Measurements from ENCODE around the gene GLP2R.
"Not testable (repeated sequence)": the region's sequence is repeated elsewhere in the genome, so short reads cannot be mapped to it uniquely, and the experiment has no call there.

Gene GLP2R

DNA sequence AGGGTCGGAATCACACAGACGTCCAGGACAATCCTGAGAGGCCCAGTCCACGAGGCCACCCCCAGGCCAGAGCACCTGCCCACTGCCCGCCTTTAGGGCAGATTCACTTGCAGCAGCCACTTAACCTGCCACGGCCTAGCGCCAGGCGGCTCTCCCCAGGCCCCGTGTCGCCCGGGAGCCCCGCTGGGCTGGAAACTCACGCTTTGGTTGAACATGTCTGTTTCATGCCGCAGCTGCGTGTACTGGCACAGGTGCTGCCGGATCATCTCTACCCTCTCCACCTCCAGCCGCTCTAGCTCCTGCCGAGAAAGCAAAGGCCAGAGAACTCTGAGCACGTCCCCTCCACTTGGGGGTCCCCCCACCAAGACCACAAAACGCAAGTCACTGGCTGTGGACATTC is 92.1 kb downstream of the GLP2R start:
- Histone ChIP-seq H3K36me3 (ENCODE audit: control insufficient read depth, insufficient read depth, low read length) (no peaks in the 10 kb centered on the region), H3K4me3 (ENCODE audit: insufficient read depth, low read depth, low read length, poor library complexity, severe bottlenecking) (no peak overlapping the region), H3K4me1 (ENCODE audit: control insufficient read depth, insufficient read depth, low read length, poor library complexity, severe bottlenecking) (no peaks in the 10 kb centered on the region), H3K27me3 (replicated peaks; ENCODE audit: control insufficient read depth, insufficient read depth, low read length, poor library complexity, severe bottlenecking) (no peaks in the 10 kb centered on the region), H3K27ac (ENCODE audit: insufficient read depth, low read length, poor library complexity, severe bottlenecking) (no peak overlapping the region), H3K9me3 (ENCODE audit: control insufficient read depth, low read length) (no peaks in the 10 kb centered on the region)
- no peak for DNase-seq

DNA sequence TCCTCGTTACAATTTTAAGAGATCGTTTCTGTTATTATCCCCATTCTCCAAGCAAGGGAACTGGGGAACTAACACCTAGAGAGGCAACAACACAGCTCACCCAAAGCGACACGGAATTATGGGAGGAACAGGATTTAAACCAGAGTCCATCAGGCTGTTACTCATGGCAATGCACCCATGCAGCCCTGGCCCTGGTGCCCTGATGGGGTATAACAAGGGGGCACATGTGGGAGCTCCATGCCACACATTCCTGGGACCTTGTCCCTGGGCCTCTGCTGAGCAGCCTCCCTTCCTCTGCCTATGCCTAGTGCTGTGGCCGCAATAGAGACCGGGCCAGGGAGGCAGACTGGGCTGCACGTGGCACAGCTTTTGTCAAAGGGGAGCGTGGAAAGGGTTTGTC is 92.6 kb downstream of the GLP2R start:
- no peak overlapping the region for H3K27ac ChIP-seq (ENCODE audit: insufficient read depth, low read length, poor library complexity, severe bottlenecking)
- no peaks in the 10 kb centered on the region for H3K4me1 ChIP-seq (ENCODE audit: control insufficient read depth, insufficient read depth, low read length, poor library complexity, severe bottlenecking)
- DNase-seq, result no peak
- H3K36me3 ChIP-seq (ENCODE audit: control insufficient read depth, insufficient read depth, low read length), result no peaks in the 10 kb centered on the region
- no peaks in the 10 kb centered on the region for H3K27me3 ChIP-seq (replicated peaks; ENCODE audit: control insufficient read depth, insufficient read depth, low read length, poor library complexity, severe bottlenecking)
- H3K4me3 ChIP-seq (ENCODE audit: insufficient read depth, low read depth, low read length, poor library complexity, severe bottlenecking), result no peak overlapping the region
- H3K9me3 ChIP-seq (ENCODE audit: control insufficient read depth, low read length), result no peaks in the 10 kb centered on the region

DNA sequence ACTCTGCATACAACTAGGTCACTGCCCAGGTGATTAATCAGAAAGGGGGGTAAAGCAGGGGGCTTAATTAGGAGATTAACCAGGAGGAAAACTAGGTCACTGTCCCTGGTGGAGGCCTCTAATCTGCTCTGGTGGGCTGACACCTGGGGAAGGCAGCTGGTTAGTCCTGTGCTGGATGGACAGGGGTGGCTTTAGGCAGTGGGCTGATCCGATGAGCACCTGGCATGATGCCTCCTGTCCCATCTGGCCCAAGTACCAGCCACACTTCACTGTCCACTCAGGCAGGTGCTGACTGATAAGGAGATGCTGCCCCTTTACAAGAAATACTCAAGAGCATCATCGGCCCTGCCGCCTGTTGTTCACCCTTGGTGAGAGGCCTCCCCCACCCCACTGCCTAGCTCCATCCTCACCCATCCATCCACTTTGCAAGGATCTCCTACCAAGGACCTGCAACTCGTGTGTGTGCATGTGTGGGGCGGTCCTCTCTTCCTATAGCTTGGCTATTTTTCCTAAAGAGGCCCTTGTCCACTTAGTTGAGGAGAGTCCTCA is 93.2 kb downstream of the GLP2R start:
- no peaks in the 10 kb centered on the region for H3K9me3 ChIP-seq (ENCODE audit: control insufficient read depth, low read length)
- H3K4me1 ChIP-seq (ENCODE audit: control insufficient read depth, insufficient read depth, low read length, poor library complexity, severe bottlenecking), result no peaks in the 10 kb centered on the region
- no peaks in the 10 kb centered on the region for H3K36me3 ChIP-seq (ENCODE audit: control insufficient read depth, insufficient read depth, low read length)
- H3K27me3 ChIP-seq (replicated peaks; ENCODE audit: control insufficient read depth, insufficient read depth, low read length, poor library complexity, severe bottlenecking), result no peaks in the 10 kb centered on the region
- no peak overlapping the region for H3K27ac ChIP-seq (ENCODE audit: insufficient read depth, low read length, poor library complexity, severe bottlenecking)
- no peak for DNase-seq
- H3K4me3 ChIP-seq (ENCODE audit: insufficient read depth, low read depth, low read length, poor library complexity, severe bottlenecking), result no peak overlapping the region

DNA sequence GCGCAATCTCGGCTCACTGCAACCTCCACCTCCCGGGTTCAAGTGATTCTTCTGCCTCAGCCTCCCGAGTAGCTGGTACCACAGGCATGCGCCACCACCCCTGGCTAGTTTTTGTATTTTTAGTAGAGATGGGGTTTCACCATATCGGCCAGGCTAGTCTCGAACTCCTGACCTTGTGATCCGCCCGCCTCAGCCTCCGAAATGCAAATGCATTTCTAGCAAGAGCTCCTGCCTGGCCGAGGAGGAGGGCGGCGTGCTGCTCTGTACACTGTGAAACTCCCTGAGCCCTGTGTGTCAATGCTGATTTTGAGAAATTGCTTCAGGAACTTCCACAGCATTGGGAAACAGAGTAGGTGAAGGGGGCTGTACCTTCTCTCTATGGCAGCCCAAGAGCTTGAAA is 95.5 kb downstream of the GLP2R start:
- H3K4me1 ChIP-seq (ENCODE audit: control insufficient read depth, insufficient read depth, low read length, poor library complexity, severe bottlenecking); H3K27ac ChIP-seq (ENCODE audit: insufficient read depth, low read length, poor library complexity, severe bottlenecking); H3K4me3 ChIP-seq (ENCODE audit: insufficient read depth, low read depth, low read length, poor library complexity, severe bottlenecking); H3K36me3 ChIP-seq (ENCODE audit: control insufficient read depth, insufficient read depth, low read length); H3K27me3 ChIP-seq (replicated peaks; ENCODE audit: control insufficient read depth, insufficient read depth, low read length, poor library complexity, severe bottlenecking); DNase-seq; H3K9me3 ChIP-seq (ENCODE audit: control insufficient read depth, low read length): not testable (repeated sequence)

DNA sequence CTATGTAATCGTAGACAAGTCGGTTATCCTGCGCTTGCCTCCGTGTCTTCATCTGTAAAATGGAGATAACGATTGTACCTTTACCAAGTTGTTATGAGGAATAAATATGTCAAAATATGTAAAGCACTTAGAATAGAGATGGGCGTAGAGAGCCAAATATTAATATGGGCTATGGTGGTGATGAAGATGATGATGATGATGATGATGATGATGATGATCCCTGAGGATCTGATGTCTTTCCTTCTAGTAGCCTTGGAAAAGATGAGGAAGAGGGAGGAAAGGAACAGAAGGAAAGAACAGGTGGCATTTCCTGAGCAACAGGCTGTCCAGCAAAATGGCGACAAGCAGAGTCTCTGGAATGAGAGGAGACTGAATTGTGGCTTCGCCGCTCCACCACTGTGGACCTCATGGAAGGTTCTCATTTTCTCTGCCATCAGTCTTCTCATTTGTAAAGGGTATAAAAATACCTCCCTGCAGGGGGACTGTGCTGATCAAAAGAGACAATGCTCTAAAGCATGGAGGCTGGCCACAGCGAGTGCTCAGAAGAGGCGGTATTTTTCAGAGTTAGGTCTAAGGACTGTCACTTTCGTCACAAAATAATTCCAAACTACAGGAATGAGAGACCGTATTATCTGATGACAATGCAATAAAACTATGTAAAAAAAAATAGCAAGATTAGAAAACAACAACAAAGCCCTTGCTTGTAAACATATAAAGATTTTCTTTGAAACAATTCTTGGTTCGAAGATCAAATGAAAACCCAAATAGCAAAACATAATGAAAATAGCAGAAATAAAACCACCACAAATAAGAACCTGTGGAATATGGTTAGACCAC is 96.5 kb downstream of the GLP2R start:
- Histone ChIP-seq H3K36me3 (ENCODE audit: control insufficient read depth, insufficient read depth, low read length) (no peaks in the 10 kb centered on the region), H3K27me3 (replicated peaks; ENCODE audit: control insufficient read depth, insufficient read depth, low read length, poor library complexity, severe bottlenecking) (no peaks in the 10 kb centered on the region), H3K9me3 (ENCODE audit: control insufficient read depth, low read length) (no peaks in the 10 kb centered on the region), H3K4me1 (ENCODE audit: control insufficient read depth, insufficient read depth, low read length, poor library complexity, severe bottlenecking) (no peaks in the 10 kb centered on the region), H3K4me3 (ENCODE audit: insufficient read depth, low read depth, low read length, poor library complexity, severe bottlenecking) (no peak overlapping the region), H3K27ac (ENCODE audit: insufficient read depth, low read length, poor library complexity, severe bottlenecking) (no peak overlapping the region)
- no peak for DNase-seq

DNA sequence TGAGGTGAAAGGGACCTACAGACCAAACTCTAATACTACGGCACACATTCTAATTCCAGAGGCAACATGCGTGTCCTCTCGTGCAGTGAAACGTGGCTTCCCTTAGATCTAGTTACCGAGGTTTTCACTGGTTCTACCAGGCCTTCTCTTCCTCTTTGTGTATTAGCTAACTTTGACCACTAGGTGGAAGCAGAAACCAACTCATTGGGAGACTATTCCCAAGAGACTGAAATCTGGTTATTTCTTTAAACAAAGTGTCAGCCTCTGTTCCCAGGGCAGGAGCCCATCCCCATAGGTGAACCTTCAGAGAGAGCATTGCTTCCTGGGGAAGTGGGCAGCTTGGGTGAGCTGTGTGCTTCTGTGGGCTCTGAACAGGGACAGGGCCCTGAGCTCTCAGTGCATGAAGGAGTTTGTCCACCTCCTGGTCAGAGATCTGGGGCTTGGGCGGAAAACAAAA is 99.0 kb downstream of the GLP2R start:
- no peaks in the 10 kb centered on the region for H3K4me1 ChIP-seq (ENCODE audit: control insufficient read depth, insufficient read depth, low read length, poor library complexity, severe bottlenecking)
- no peaks in the 10 kb centered on the region for H3K27me3 ChIP-seq (replicated peaks; ENCODE audit: control insufficient read depth, insufficient read depth, low read length, poor library complexity, severe bottlenecking)
- H3K36me3 ChIP-seq (ENCODE audit: control insufficient read depth, insufficient read depth, low read length), result no peaks in the 10 kb centered on the region
- no peak for DNase-seq
- H3K9me3 ChIP-seq (ENCODE audit: control insufficient read depth, low read length), result no peaks in the 10 kb centered on the region
- no peak overlapping the region for H3K4me3 ChIP-seq (ENCODE audit: insufficient read depth, low read depth, low read length, poor library complexity, severe bottlenecking)
- H3K27ac ChIP-seq (ENCODE audit: insufficient read depth, low read length, poor library complexity, severe bottlenecking), result no peak overlapping the region

DNA sequence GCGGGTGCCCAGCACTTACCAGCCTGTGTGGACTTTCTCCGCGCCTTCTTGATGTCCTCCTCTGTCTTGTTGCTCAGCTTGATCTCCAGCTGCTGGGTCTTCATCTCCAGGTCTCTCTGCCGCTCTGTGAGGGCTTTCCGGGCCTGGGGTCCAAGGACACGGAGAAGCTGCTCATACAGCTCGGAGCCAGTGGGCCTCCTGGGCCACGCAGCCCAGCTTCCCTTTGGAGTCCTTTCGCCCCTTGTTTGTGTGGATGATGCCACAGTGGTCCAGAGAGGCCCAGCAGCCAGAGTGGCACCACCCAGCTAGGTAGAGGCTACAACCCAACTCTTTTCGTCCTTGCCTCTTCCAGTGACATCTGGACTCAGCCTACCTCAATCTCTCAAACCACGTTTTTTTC is 99.7 kb downstream of the GLP2R start:
- H3K27me3 ChIP-seq (replicated peaks; ENCODE audit: control insufficient read depth, insufficient read depth, low read length, poor library complexity, severe bottlenecking), result no peaks in the 10 kb centered on the region
- H3K36me3 ChIP-seq (ENCODE audit: control insufficient read depth, insufficient read depth, low read length), result no peaks in the 10 kb centered on the region
- H3K4me1 ChIP-seq (ENCODE audit: control insufficient read depth, insufficient read depth, low read length, poor library complexity, severe bottlenecking), result no peaks in the 10 kb centered on the region
- no peak for DNase-seq
- no peaks in the 10 kb centered on the region for H3K9me3 ChIP-seq (ENCODE audit: control insufficient read depth, low read length)
- no peak overlapping the region for H3K27ac ChIP-seq (ENCODE audit: insufficient read depth, low read length, poor library complexity, severe bottlenecking)
- H3K4me3 ChIP-seq (ENCODE audit: insufficient read depth, low read depth, low read length, poor library complexity, severe bottlenecking), result no peak overlapping the region

DNA sequence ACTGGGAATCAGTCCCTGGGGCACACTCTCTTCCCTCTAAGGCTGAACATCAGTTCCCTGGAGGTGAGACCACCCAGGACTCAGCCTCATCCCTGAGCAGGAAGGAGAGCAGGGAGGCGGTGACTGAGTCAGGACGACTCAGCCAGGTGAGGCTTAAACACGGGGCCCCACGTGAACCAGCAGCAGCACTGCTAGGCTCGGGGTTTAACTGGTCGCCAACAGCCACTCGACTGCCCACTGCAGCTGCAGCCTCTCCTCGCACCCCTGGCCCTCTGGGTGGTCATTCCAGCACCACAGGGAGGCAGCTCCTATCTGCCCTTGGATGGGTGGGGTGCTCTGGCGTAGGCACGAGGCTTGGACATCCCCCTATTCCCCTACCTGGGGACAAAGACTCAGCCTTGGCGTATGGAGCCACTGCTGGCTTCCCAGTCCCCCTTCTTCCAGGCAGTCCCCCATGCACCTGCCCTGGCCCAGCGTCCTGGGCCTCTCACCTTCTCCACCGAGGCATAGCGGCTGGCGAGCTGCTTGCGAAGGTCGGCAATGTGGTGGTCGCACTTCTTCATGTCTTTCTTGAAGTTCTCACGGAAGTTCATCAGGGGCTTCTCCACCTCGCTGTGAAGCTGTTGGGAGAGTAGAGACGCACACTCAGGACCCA is 100.6 kb downstream of the GLP2R start:
- no peak overlapping the region for H3K27ac ChIP-seq (ENCODE audit: insufficient read depth, low read length, poor library complexity, severe bottlenecking)
- H3K4me1 ChIP-seq (ENCODE audit: control insufficient read depth, insufficient read depth, low read length, poor library complexity, severe bottlenecking), result no peaks in the 10 kb centered on the region
- H3K27me3 ChIP-seq (replicated peaks; ENCODE audit: control insufficient read depth, insufficient read depth, low read length, poor library complexity, severe bottlenecking), result no peaks in the 10 kb centered on the region
- no peak overlapping the region for H3K4me3 ChIP-seq (ENCODE audit: insufficient read depth, low read depth, low read length, poor library complexity, severe bottlenecking)
- no peaks in the 10 kb centered on the region for H3K9me3 ChIP-seq (ENCODE audit: control insufficient read depth, low read length)
- DNase-seq, result no peak
- no peaks in the 10 kb centered on the region for H3K36me3 ChIP-seq (ENCODE audit: control insufficient read depth, insufficient read depth, low read length)

DNA sequence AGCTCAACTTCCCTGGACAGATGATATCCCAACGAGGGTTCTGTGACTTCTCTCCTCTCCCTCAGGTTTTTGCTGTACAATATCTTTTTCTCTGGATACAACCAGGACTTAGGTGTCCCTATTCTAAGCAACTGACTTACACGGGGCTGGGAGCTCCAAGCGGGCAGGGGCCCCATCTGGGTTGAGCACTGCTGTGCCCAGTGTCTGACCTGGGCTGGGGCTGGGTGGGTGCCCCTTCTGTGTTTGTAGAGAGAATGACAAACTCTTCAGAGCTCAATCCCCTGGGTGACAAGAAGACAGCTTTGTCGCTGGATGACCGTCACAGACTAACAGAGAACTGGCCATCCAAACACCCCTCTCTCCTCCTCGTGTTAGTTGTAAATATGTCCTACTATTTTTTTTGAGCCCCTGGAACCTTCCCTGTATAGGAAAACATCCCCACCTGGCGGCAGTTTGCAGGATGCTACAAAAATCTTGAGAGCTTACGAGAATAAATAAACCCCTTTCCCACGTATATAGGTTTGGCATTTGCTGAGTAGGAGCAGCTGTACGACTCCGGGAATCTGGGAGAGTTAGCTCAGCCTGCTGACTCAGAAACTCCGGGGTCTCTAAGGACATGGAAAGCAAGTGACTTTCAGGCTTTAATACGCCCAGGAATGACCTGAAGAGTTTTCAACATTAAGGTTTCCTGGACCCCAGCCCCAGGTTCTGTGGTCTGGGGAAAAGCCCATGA is 103.0 kb downstream of the GLP2R start:
- Histone ChIP-seq H3K27me3 (replicated peaks; ENCODE audit: control insufficient read depth, insufficient read depth, low read length, poor library complexity, severe bottlenecking) (no peaks in the 10 kb centered on the region), H3K36me3 (ENCODE audit: control insufficient read depth, insufficient read depth, low read length) (no peaks in the 10 kb centered on the region), H3K4me3 (ENCODE audit: insufficient read depth, low read depth, low read length, poor library complexity, severe bottlenecking) (no peak overlapping the region), H3K9me3 (ENCODE audit: control insufficient read depth, low read length) (no peaks in the 10 kb centered on the region), H3K27ac (ENCODE audit: insufficient read depth, low read length, poor library complexity, severe bottlenecking) (no peak overlapping the region), H3K4me1 (ENCODE audit: control insufficient read depth, insufficient read depth, low read length, poor library complexity, severe bottlenecking) (no peaks in the 10 kb centered on the region)
- no peak for DNase-seq

DNA sequence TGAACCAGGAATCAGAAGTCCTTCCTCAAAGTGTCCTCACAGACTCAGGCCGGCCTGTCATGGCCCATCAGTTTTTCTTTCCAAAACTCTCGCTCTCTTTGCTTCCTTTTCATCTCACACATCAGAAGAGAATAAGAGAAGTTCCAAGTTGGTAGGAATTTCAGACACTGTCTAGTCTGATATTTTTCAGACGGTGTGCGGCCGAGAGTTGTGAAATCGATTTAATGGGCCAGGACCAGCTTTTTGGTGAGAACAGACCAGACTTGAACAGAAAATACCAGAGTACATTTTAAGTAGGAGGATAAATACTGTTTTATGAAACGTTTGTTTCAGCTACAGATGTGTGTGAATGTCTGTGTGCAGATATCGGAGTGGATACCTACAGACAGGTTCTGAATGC is 104.1 kb downstream of the GLP2R start:
- DNase-seq, result no peak
- H3K9me3 ChIP-seq (ENCODE audit: control insufficient read depth, low read length), result no peaks in the 10 kb centered on the region
- H3K4me1 ChIP-seq (ENCODE audit: control insufficient read depth, insufficient read depth, low read length, poor library complexity, severe bottlenecking), result no peaks in the 10 kb centered on the region
- H3K27ac ChIP-seq (ENCODE audit: insufficient read depth, low read length, poor library complexity, severe bottlenecking), result no peak overlapping the region
- H3K36me3 ChIP-seq (ENCODE audit: control insufficient read depth, insufficient read depth, low read length), result no peaks in the 10 kb centered on the region
- H3K27me3 ChIP-seq (replicated peaks; ENCODE audit: control insufficient read depth, insufficient read depth, low read length, poor library complexity, severe bottlenecking), result no peaks in the 10 kb centered on the region
- no peak overlapping the region for H3K4me3 ChIP-seq (ENCODE audit: insufficient read depth, low read depth, low read length, poor library complexity, severe bottlenecking)
